ENCODE results near the gene PDCL3. TPM values are rescaled to one million over a fixed set of nuclear protein-coding genes. Genes with fewer than 3 reads are reported as not detected.

Gene PDCL3
- total RNA-seq, 1 experiment from 2014 or later = 22.7 TPM

GRCh38 chr2:100623033-100623715 is 60.4 kb downstream of the PDCL3 start:
- no peaks in the 10 kb centered on the region for H3K27me3 ChIP-seq (ENCODE audit: insufficient read depth, low read depth)
- TF ChIP-seq EZH2 (IDR thresholded peaks at IDR 0.05; ENCODE audit: low read depth) (no peak), CTCF (conservative IDR thresholded peaks at IDR 0.05) (no peak)
- no TSS peak for BruUV-seq (replicated peaks)
- H3K4me3 ChIP-seq = no peak overlapping the region
- no peaks in the 10 kb centered on the region for H3F3A ChIP-seq (ENCODE audit: insufficient read depth, low read depth)
- no peak for DNase-seq
- no peak overlapping the region for H2AFZ ChIP-seq
- ChIA-PET CTCF (no interaction called here), POLR2A (ENCODE audit: unreplicated experiment) (no interaction called here)
- H4K20me1 ChIP-seq (ENCODE audit: insufficient read depth) = no peaks in the 10 kb centered on the region
- peaks cover 7% of the 10 kb centered on the region; the same call in 1 of the 2 replicates for H3K9me3 ChIP-seq (ENCODE audit: insufficient read depth, low read depth)
- H3K4me2 ChIP-seq = no peak overlapping the region
- no peak overlapping the region for H3K27ac ChIP-seq
- no peaks in the 10 kb centered on the region for H3K79me2 ChIP-seq (ENCODE audit: low read depth)
- no peaks in the 10 kb centered on the region for H3K4me1 ChIP-seq (replicated peaks; ENCODE audit: insufficient read depth)
- intact Hi-C loops (cut with micrococcal nuclease; ENCODE audit: unreplicated experiment) = no loop called here
- H3K36me3 ChIP-seq (ENCODE audit: low read depth) = no peaks in the 10 kb centered on the region
- no peaks in the 10 kb centered on the region for H3K9me2 ChIP-seq (ENCODE audit: insufficient read depth)

- Histone ChIP-seq H3K27ac (no peak overlapping the region), H3K79me2 (ENCODE audit: low read depth) (no peaks in the 10 kb centered on the region), H3K9me2 (ENCODE audit: insufficient read depth) (no peaks in the 10 kb centered on the region), H4K20me1 (ENCODE audit: insufficient read depth) (no peaks in the 10 kb centered on the region), H2AFZ (no peak overlapping the region), H3F3A (ENCODE audit: insufficient read depth, low read depth) (no peaks in the 10 kb centered on the region), H3K4me2 (no peak overlapping the region), H3K4me1 (replicated peaks; ENCODE audit: insufficient read depth) (no peaks in the 10 kb centered on the region), H3K27me3 (ENCODE audit: insufficient read depth, low read depth) (no peaks in the 10 kb centered on the region), H3K4me3 (no peak overlapping the region), H3K9me3 (ENCODE audit: insufficient read depth, low read depth) (peaks cover 7% of the 10 kb centered on the region; the same call in 1 of the 2 replicates), H3K36me3 (ENCODE audit: low read depth) (no peaks in the 10 kb centered on the region)
- TF ChIP-seq EZH2 (IDR thresholded peaks at IDR 0.05; ENCODE audit: low read depth) = no peak
- no peak for TF ChIP-seq CTCF (conservative IDR thresholded peaks at IDR 0.05)
- intact Hi-C loops (cut with micrococcal nuclease; ENCODE audit: unreplicated experiment) = no loop called here
- BruUV-seq (replicated peaks) = no TSS peak
- POLR2A ChIA-PET (ENCODE audit: unreplicated experiment) = no interaction called here
- CTCF ChIA-PET = no interaction called here
- no peak for DNase-seq
Observed at GRCh38 chr2:100623930-100624329, 61.1 kb downstream of the PDCL3 start.

- no TSS peak for BruUV-seq (replicated peaks)
- DNase-seq = no peak
- TF ChIP-seq EZH2 (IDR thresholded peaks at IDR 0.05; ENCODE audit: low read depth) = no peak
- no peak for TF ChIP-seq CTCF (conservative IDR thresholded peaks at IDR 0.05)
- no peaks in the 10 kb centered on the region for H4K20me1 ChIP-seq (ENCODE audit: insufficient read depth)
- no peaks in the 10 kb centered on the region for H3K9me2 ChIP-seq (ENCODE audit: insufficient read depth)
- CTCF ChIA-PET = no interaction called here
- no peak overlapping the region for H3K27ac ChIP-seq
- H3K4me3 ChIP-seq = no peak overlapping the region
- no peaks in the 10 kb centered on the region for H3K27me3 ChIP-seq (ENCODE audit: insufficient read depth, low read depth)
- no peak overlapping the region for H2AFZ ChIP-seq
- intact Hi-C loops (cut with micrococcal nuclease; ENCODE audit: unreplicated experiment) = no loop called here
- POLR2A ChIA-PET (ENCODE audit: unreplicated experiment) = interaction anchor here (0.6 kb wide), 1 partner anchor 15 kb away, joined by 3 read pairs; no protein-coding TSS in a partner anchor
- H3K9me3 ChIP-seq (ENCODE audit: insufficient read depth, low read depth) = peaks cover 7% of the 10 kb centered on the region; the same call in 1 of the 2 replicates
- no peaks in the 10 kb centered on the region for H3K79me2 ChIP-seq (ENCODE audit: low read depth)
- H3K36me3 ChIP-seq (ENCODE audit: low read depth) = no peaks in the 10 kb centered on the region
- no peaks in the 10 kb centered on the region for H3K4me1 ChIP-seq (replicated peaks; ENCODE audit: insufficient read depth)
- H3K4me2 ChIP-seq = no peak overlapping the region
- H3F3A ChIP-seq (ENCODE audit: insufficient read depth, low read depth) = no peaks in the 10 kb centered on the region
Observed at GRCh38 chr2:100624536-100624935, 61.7 kb downstream of the PDCL3 start.
